Epithelial cell of proximal tubule (primary cell): ENCODE results near the gene EPC2. TPM values are rescaled to one million over a fixed set of nuclear protein-coding genes. Genes with fewer than 3 reads are reported as not detected.
"Not testable (repeated sequence)": the region's sequence is repeated elsewhere in the genome, so short reads cannot be mapped to it uniquely, and the experiment has no call there.

Source experiments
- DNase-seq: peaks from one replicate; pipeline ENCODE4 v3.0.0-alpha.2; 2011; ENCODE audit warnings: low read depth
- H3K4me3 ChIP-seq: 2 replicates; pipeline ENCODE4 v1.5.1; 2011; ENCODE audit warnings: low read depth, mild to moderate bottlenecking, low read length
- CTCF ChIP-seq: conservative IDR thresholded peaks from 2 replicates; pipeline ENCODE4 v1.5.1; 2012; ENCODE audit warnings: low read depth, mild to moderate bottlenecking, low read length
- total RNA-seq: library from RNA; depleted of rRNA; stranded (reverse); fragments of >200 nt; gene quantifications from 2 replicates; pipeline ENCODE4 v1.2.3, GENCODE V29; 2015

Gene EPC2
- total RNA-seq, 1 donor from 2014 or later, result 15.3 TPM

- no peak for DNase-seq
- no peak for TF ChIP-seq CTCF
- no peak overlapping the region for H3K4me3 ChIP-seq
Measured at GRCh38 chr2:148684507-148684906, 40.0 kb downstream of the EPC2 start.

- TF ChIP-seq CTCF, result no peak
- H3K4me3 ChIP-seq, result no peak overlapping the region
- no peak for DNase-seq
Measured at GRCh38 chr2:148687543-148687942, 43.0 kb downstream of the EPC2 start.

- not testable (repeated sequence) for H3K4me3 ChIP-seq, DNase-seq
Measured at GRCh38 chr2:148688011-148688410, 43.5 kb downstream of the EPC2 start.

GRCh38 chr2:148696985-148697384 lies 52.4 kb downstream of the EPC2 start:
- H3K4me3 ChIP-seq, result no peak overlapping the region
- no peak for TF ChIP-seq CTCF
- no peak for DNase-seq

GRCh38 chr2:148699830-148700229 lies 55.3 kb downstream of the EPC2 start:
- TF ChIP-seq CTCF, result no peak
- DNase-seq, result no peak
- H3K4me3 ChIP-seq, result no peak overlapping the region

GRCh38 chr2:148701039-148701438 lies 56.5 kb downstream of the EPC2 start:
- H3K4me3 ChIP-seq, result no peak overlapping the region
- DNase-seq, result no peak
- TF ChIP-seq CTCF, result no peak

GRCh38 chr2:148701877-148702276 lies 57.3 kb downstream of the EPC2 start:
- DNase-seq, result no peak
- TF ChIP-seq CTCF, result no peak
- no peak overlapping the region for H3K4me3 ChIP-seq

GRCh38 chr2:148702475-148702874 lies 57.9 kb downstream of the EPC2 start:
- H3K4me3 ChIP-seq, result no peak overlapping the region
- no peak for DNase-seq
- no peak for TF ChIP-seq CTCF
